Nephron progenitor cell (in vitro differentiated cells): Measurements from ENCODE around the gene LILRA5.
"Not testable (repeated sequence)": the region's sequence is repeated elsewhere in the genome, so short reads cannot be mapped to it uniquely, and the experiment has no call there.

Experiments
- DNase-seq: peaks from one replicate; pipeline ENCODE4 v3.0.0; 2021
- H3K27ac Mint-ChIP-seq: 2 replicates; pipeline ENCODE4 v1.8.0; 2021; ENCODE audit warnings: mild to moderate bottlenecking, moderate library complexity, mixed read lengths
- H3K27me3 Mint-ChIP-seq: 2 replicates; pipeline ENCODE4 v1.8.0; 2021; ENCODE audit warnings: mild to moderate bottlenecking, low read depth, mixed read lengths; ENCODE audit not compliant: poor library complexity
- H3K36me3 Mint-ChIP-seq: 2 replicates; pipeline ENCODE4 v1.8.0; 2021; ENCODE audit warnings: low read depth, mixed read lengths
- H3K4me1 Mint-ChIP-seq: 2 replicates; pipeline ENCODE4 v1.8.0; 2021; ENCODE audit warnings: mixed read lengths
- H3K4me3 Mint-ChIP-seq: 2 replicates; pipeline ENCODE4 v1.8.0; 2021; ENCODE audit warnings: mild to moderate bottlenecking, moderate library complexity, mixed read lengths
- H3K9me3 Mint-ChIP-seq: 2 replicates; pipeline ENCODE4 v1.8.0; 2021; ENCODE audit warnings: mild to moderate bottlenecking, moderate library complexity, mixed read lengths
- TF ChIP-seq, protein P1 (sequence below): fragments of 200-600 bp; sonication (generic); IDR thresholded peaks from 2 replicates; pipeline ENCODE4 v1.5.0; 2021; ENCODE audit warnings: antibody characterized with exemption

The LILRA5 gene

DNA sequence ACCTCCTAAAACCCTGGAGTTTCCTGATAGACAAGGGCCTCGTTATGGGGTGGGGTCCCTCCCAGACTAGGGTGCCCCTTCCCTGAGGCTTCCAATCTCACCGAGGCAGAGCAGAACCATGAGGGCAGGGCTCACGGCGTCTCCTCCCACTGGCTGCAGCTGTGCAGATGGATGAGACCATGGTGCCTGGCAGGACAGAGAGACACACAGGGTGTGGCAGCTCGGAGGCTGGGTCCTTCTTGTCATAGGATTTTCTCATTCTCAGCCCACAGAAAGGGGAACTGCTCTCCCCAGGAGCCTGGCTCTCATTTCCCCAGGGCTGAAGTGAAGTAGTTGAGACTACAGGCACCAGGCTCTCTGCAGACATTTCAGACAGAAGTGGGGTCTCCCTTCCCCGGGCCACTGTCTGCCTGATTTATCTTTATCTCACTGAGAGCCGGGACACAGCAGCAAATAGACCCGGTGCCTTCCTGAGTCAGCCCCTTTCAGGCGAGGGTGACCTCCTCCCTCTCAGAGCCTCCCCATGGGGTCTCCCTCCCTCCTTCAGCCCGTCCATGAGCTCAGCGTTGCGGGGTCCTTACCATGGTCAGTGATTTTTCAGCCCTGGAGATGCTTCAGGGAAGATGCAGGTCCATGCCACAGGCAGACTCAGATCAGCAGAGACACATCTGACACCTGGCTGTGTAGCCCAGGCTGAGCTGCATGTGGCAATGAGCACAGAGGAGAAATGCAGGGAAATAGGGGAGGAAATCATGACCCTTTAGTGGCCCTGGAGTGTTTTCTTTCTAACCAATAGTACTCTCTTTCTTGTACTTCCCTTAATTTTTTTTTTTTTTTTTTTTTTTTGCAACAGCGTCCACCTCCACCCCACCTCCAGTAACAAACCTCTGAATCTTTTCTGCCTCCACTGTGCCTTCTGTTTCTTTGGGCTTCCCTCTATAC lies at the start of gene LILRA5:
LILRA5 (minus strand) TSS at position 731 of the 942 bp plus-strand sequence; CDS start at position 584, 147 bp downstream.
- TF ChIP-seq, protein P1, sequence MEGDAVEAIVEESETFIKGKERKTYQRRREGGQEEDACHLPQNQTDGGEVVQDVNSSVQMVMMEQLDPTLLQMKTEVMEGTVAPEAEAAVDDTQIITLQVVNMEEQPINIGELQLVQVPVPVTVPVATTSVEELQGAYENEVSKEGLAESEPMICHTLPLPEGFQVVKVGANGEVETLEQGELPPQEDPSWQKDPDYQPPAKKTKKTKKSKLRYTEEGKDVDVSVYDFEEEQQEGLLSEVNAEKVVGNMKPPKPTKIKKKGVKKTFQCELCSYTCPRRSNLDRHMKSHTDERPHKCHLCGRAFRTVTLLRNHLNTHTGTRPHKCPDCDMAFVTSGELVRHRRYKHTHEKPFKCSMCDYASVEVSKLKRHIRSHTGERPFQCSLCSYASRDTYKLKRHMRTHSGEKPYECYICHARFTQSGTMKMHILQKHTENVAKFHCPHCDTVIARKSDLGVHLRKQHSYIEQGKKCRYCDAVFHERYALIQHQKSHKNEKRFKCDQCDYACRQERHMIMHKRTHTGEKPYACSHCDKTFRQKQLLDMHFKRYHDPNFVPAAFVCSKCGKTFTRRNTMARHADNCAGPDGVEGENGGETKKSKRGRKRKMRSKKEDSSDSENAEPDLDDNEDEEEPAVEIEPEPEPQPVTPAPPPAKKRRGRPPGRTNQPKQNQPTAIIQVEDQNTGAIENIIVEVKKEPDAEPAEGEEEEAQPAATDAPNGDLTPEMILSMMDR, result no peak
- peaks cover 53% of the 10 kb centered on the region for H3K9me3 Mint-ChIP-seq
- DNase-seq, result no peak
- H3K36me3 Mint-ChIP-seq, result no peaks in the 10 kb centered on the region
- H3K4me3 Mint-ChIP-seq, result no peak within 1 kb of the TSS
- no peaks in the 10 kb centered on the region for H3K4me1 Mint-ChIP-seq
- peaks cover 14% of the 10 kb centered on the region for H3K27me3 Mint-ChIP-seq
- H3K27ac Mint-ChIP-seq, result no peak within 1 kb of the TSS

DNA sequence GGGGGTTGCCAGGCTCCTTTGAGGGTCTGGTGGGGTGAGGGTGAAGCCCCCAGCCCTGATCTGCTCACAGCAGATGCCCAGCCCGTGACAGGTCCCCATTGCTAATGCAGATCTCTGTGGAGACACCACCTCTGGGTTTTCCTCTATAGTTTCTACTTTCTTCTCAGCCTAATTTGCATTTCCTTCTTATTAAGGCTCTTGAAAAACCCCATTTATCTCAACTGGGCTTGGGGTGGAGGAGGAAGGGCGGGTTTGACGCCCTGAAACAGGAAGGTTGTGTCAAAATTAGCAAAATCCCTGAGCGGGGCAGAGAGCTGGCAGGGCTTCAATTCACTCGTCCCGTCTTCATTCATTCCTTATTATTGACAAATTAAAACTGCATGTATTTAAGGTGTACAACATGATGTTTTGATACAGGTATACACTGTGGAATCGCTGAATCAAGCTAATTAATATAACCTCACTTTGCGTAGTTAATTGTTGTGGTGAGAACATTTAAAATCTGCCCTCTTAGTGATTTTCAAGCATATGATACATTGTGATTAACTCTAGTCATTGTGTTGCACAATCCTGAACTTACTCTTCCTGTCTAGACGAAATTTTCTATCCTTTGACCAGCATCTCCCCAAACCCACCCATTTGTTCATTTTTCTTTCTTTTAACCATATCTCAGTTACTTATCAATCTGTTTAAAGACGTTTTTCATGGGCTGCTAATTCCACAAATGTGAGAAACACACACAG lies 48.9 kb upstream of the LILRA5 start:
- H3K27ac Mint-ChIP-seq, DNase-seq, H3K36me3 Mint-ChIP-seq, H3K4me3 Mint-ChIP-seq, H3K4me1 Mint-ChIP-seq: not testable (repeated sequence)
- H3K27me3 Mint-ChIP-seq, result peaks cover 22% of the 10 kb centered on the region
- H3K9me3 Mint-ChIP-seq, result peaks cover 22% of the 10 kb centered on the region

DNA sequence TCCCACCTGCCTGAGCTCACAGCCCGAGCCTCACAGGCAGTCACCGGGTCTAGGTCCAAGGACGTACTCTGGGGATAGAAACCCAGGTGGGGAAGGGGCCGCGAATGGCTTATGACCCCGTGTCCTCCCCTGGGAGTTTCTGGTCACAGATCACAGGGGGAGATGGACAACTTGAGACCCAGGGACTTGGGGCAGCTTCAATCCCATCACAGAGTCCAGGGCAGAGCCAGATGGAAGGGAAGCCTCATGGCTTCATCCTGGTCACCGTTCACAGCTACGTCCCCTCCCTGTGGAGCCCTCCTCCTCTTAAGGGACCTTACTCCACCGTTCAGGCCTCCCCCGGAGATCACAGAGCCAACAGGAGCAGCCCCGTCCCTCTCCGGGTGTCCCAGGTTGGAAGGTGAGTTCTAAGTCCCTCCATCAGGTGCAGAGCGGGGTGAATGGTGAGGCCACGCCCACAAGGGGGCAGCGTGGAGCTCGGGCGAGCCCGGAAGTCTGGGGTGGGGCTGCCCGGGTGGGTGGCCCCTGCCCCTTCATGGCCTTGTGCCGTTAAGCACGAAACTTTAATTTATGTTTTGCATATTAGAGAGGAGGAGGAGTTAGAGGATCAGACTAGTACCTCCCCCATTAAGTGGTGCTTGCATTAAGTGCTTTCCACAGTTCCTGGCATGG lies 46.3 kb upstream of the LILRA5 start:
- not testable (repeated sequence) for H3K4me1 Mint-ChIP-seq, H3K36me3 Mint-ChIP-seq, H3K4me3 Mint-ChIP-seq, H3K27ac Mint-ChIP-seq
- Mint-ChIP-seq H3K27me3 (peaks cover 18% of the 10 kb centered on the region), H3K9me3 (peaks cover 18% of the 10 kb centered on the region)
- DNase-seq, result peak; percentile 30

DNA sequence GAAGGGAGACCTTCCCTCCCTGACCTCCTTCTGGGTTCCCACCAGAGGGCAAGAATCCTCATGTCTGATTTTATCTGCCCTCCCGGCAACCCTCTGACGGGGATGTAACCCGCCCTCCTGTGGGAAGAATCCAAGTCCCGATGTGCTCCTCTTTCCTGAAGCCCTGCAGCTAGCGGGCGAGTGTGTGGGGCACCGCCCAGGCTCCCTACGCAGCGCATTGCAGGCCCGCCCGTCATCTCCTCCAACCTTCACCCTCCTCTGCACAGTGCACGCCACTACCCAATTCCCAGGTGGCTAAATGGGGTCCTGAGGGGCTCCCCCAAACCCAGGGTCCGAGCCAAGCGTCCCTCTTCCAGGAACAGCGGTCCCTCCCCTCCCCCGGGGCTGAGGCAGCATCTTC lies 44.4 kb upstream of the LILRA5 start:
- no peak overlapping the region for H3K4me3 Mint-ChIP-seq
- H3K36me3 Mint-ChIP-seq, result no peaks in the 10 kb centered on the region
- DNase-seq, result no peak
- no peaks in the 10 kb centered on the region for H3K4me1 Mint-ChIP-seq
- H3K9me3 Mint-ChIP-seq, result peaks cover 9% of the 10 kb centered on the region
- H3K27ac Mint-ChIP-seq, result no peak overlapping the region
- TF ChIP-seq, protein P1, result no peak
- peaks cover 17% of the 10 kb centered on the region for H3K27me3 Mint-ChIP-seq

DNA sequence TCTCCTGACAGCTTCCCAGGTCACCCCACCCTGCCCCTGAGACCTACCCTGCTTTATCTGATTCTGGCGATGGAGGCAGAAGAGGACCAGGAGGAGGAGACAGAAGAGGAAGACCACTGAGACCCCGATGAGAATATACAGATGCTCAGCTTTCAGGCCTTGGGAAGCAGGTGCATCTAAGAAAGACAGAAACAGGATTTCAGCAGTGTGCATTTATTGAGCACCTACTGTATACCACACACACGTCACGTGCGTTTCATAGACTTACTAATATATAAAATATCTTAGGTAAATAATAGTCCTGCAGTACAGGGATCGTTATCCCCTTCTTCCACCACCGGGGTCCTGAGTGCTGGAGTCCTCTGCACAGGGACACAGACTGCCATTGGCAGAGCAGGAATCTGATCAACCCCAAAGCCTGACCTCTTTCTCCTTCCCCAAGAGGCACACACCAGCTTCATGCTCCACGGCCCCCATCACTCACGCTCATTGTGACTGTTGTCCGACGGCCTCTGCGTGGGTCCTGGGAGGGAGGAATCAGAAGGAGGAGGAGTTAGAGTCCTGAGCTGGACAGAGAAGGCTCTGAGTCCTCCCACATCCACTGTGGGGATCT lies 43.6 kb upstream of the LILRA5 start:
- DNase-seq, result no peak
- Mint-ChIP-seq H3K36me3 (no peaks in the 10 kb centered on the region), H3K27me3 (peaks cover 21% of the 10 kb centered on the region), H3K4me1 (no peaks in the 10 kb centered on the region), H3K27ac (no peak overlapping the region), H3K4me3 (no peak overlapping the region), H3K9me3 (peaks cover 4% of the 10 kb centered on the region)
- TF ChIP-seq, protein P1, result no peak

DNA sequence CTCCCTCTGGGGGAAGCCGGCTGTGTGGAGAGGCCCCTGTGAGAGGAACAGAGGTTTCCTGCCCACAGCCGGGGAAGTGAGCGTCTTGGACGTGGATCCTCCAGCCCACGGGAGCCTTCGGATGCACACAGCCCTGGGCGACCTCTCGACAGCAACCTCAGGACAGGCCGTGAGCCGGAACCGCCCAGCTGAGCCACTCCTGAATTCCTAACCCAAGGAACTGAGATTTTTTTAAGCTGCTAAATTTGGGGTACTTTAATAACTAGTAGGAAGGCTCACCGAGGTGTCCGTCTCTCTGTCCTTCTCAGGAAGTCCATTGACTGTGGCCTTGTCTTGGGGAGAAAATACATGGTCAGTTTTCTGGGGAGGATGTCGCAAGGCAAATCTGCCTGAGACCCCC lies 42.7 kb upstream of the LILRA5 start:
- Mint-ChIP-seq H3K4me3 (no peak overlapping the region), H3K27me3 (peaks cover 22% of the 10 kb centered on the region), H3K27ac (no peak overlapping the region), H3K4me1 (no peaks in the 10 kb centered on the region), H3K36me3 (no peaks in the 10 kb centered on the region), H3K9me3 (peaks cover 4% of the 10 kb centered on the region)
- DNase-seq, result no peak
- TF ChIP-seq, protein P1, result no peak
